Measurements from ENCODE around the gene BEND3.

DNA sequence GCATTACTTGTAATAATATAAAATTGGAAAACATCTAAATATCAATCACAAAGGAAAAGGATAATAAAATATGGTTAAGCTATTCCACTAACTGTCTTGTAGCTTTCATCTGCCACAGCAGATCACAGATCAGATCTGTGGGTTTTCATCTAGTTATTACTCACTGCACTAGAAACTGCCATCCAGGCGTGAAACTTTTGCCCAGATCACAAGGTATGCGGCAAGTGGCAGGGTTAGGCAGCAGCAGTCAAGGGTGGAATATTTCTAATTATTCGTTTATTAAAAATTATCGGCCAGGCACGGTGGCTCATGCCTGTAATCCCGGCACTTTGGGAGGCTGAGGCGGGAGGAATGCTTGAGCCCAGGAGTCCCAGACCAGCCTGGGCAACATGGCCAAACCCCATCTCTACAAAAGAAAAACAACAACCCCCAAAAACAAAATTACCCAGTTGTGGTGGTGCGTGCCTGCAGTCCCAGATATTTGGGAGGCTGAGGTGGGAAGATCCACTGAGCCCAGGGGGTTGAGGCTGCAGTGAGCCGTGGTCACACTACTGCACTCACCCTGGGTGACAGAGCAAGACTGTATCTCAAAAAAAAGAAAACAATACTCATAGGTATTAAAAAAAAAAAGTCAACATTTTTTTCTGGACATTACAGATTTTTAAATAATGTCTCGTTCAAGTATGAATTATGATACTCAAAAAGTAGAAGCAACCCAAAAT lies 32.1 kb downstream of the BEND3 start:
- TF ChIP-seq, protein P1, sequence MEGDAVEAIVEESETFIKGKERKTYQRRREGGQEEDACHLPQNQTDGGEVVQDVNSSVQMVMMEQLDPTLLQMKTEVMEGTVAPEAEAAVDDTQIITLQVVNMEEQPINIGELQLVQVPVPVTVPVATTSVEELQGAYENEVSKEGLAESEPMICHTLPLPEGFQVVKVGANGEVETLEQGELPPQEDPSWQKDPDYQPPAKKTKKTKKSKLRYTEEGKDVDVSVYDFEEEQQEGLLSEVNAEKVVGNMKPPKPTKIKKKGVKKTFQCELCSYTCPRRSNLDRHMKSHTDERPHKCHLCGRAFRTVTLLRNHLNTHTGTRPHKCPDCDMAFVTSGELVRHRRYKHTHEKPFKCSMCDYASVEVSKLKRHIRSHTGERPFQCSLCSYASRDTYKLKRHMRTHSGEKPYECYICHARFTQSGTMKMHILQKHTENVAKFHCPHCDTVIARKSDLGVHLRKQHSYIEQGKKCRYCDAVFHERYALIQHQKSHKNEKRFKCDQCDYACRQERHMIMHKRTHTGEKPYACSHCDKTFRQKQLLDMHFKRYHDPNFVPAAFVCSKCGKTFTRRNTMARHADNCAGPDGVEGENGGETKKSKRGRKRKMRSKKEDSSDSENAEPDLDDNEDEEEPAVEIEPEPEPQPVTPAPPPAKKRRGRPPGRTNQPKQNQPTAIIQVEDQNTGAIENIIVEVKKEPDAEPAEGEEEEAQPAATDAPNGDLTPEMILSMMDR (IDR thresholded peaks at IDR 0.05): no peak
- no peak for TF ChIP-seq EP300 (IDR thresholded peaks at IDR 0.05)
